Measurements from ENCODE around the gene PUDP.

The PUDP gene

DNA sequence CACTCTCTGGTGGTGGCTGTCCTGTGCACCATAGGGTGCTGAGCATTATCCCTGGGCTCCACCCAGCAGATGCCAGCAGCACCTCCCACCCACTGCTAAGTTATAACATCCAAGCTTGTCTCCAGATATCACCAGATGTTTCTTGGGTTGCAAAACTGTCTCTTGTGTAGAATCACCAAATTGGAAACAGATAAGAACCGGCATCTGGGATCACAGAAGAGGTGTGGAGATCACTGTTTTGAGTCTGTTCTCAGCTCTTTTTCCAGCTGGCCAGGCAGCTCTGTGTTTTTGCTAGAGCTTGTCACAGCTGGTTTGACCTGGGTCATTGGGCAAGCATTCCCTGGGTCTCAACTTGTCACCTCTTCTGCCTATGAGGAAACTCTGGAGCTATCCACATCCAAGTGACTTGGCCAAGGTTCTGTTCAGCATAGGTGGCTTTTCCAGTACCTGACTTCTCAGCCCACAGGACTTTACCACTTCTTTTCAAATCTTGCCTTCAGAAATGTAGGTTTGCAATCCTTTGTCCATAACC lies 15.3 kb upstream of the PUDP start:
- in situ Hi-C loops (cut with HindIII; ENCODE audit: low sequenced_read_pairs), result no loop called here
- no peak for DNase-seq (ENCODE audit: low read depth)
- no peak for TF ChIP-seq CTCF (IDR thresholded peaks at IDR 0.05; ENCODE audit: low read depth, low read length, missing control alignments)
- no peak overlapping the region for H3K4me3 ChIP-seq (ENCODE audit: low read depth, low read length)

- H3K4me3 ChIP-seq (ENCODE audit: low read depth, low read length), result no peak overlapping the region
- no peak for TF ChIP-seq CTCF (IDR thresholded peaks at IDR 0.05; ENCODE audit: low read depth, low read length, missing control alignments)
- no peak for DNase-seq (ENCODE audit: low read depth)
- in situ Hi-C loops (cut with HindIII; ENCODE audit: low sequenced_read_pairs), result no loop called here
Measured at GRCh38 chrX:7159149-7159861, 11.4 kb upstream of the PUDP start.

DNA sequence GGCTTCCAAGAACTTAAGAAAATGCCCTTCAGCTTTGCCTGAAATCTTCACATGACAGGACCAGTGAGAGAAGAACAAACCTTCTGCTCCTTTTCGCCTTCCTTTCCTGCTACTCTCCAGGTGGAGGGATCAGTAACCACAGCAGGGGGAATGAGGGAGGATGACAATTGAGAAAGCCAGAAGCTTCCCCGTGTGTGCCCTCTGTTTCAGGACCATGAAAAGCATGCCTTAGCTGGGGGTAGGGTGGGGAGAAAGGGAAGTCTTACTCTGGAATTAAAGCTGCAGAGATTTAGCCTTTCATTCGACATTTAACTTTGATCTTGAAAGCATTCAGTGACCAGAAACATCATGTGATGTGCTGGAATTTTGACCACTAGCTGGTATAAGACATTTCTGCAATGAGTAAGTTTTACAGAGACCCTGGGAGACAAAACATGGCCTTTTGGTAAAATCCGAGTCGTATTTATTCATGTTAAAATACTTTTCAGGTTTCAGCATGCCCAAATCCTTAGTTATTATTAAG lies 10.6 kb upstream of the PUDP start:
- H3K4me3 ChIP-seq (ENCODE audit: low read depth, low read length), result no peak overlapping the region
- peak; percentile 42 for DNase-seq (ENCODE audit: low read depth)
- no peak for TF ChIP-seq CTCF (IDR thresholded peaks at IDR 0.05; ENCODE audit: low read depth, low read length, missing control alignments)
- in situ Hi-C loops (cut with HindIII; ENCODE audit: low sequenced_read_pairs), result no loop called here

DNA sequence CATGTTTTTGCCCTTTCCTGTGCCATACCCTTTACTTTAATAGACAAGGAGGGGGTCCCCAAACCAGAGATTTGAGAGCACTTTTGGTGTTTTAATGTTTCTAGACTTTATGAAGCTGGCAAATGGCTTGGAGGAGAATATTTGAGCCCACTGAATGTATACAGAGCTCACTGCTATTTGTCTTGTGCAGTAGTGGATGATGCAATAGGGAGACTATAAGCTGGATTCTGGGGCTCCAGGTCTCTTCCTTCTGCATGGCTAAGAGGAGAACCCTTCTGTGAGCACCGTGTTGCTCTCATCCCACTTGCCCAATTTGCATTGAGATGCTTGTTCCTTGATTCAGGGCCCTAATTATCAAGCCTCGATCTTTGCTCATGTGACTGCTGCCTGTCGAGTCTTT lies 8.9 kb upstream of the PUDP start:
- no peak for TF ChIP-seq CTCF (IDR thresholded peaks at IDR 0.05; ENCODE audit: low read depth, low read length, missing control alignments)
- in situ Hi-C loops (cut with HindIII; ENCODE audit: low sequenced_read_pairs), result no loop called here
- no peak for DNase-seq (ENCODE audit: low read depth)
- H3K4me3 ChIP-seq (ENCODE audit: low read depth, low read length), result no peak overlapping the region

DNA sequence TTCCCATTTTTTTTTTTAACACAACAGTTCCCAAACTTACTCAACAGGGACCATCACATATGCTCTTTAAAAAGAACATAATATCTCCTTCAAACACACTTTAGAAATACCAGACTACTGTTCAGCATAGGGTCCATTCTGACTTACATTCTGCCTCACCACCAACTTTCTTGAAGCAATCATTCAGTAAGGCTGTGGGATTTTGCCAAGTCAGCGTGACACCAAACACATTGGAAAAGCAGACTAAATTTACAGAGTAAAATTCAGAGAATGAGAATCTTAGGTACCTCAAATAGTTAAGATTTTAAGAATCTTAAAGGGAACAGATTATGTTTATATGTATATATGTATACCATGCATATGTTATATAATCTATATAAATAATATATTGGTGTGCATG lies 7.2 kb upstream of the PUDP start:
- no peak for TF ChIP-seq CTCF (IDR thresholded peaks at IDR 0.05; ENCODE audit: low read depth, low read length, missing control alignments)
- DNase-seq (ENCODE audit: low read depth), result no peak
- in situ Hi-C loops (cut with HindIII; ENCODE audit: low sequenced_read_pairs), result no loop called here
- no peak overlapping the region for H3K4me3 ChIP-seq (ENCODE audit: low read depth, low read length)

- in situ Hi-C loops (cut with HindIII; ENCODE audit: low sequenced_read_pairs), result no loop called here
- TF ChIP-seq CTCF (IDR thresholded peaks at IDR 0.05; ENCODE audit: low read depth, low read length, missing control alignments), result no peak
- DNase-seq (ENCODE audit: low read depth), result no peak
- H3K4me3 ChIP-seq (ENCODE audit: low read depth, low read length), result no peak overlapping the region
Measured at GRCh38 chrX:7154041-7154597, 6.2 kb upstream of the PUDP start.

Data from astrocyte of the cerebellum (primary cell).